ENCODE data around the gene DAB1.
"Not testable (repeated sequence)": the region's sequence is repeated elsewhere in the genome, so short reads cannot be mapped to it uniquely, and the experiment has no call there.

The DAB1 gene

GRCh38 chr1:57360846-57361407, 62.9 kb downstream of the DAB1 start:
- no peak for DNase-seq (ENCODE audit: low spot score)

- no peak for DNase-seq (ENCODE audit: low spot score)
These were observed 66.4 kb downstream of the DAB1 start for GRCh38 chr1:57357462-57357861.

- DNase-seq (ENCODE audit: low spot score), result no peak
These were observed 70.2 kb downstream of the DAB1 start for GRCh38 chr1:57353654-57354053.

- DNase-seq (ENCODE audit: low spot score), result no peak
These were observed 73.2 kb downstream of the DAB1 start for GRCh38 chr1:57350610-57351009.

- no peak for DNase-seq (ENCODE audit: low spot score)
These were observed 74.9 kb downstream of the DAB1 start for GRCh38 chr1:57348921-57349320.

- no peak for DNase-seq (ENCODE audit: low spot score)
These were observed 77.9 kb downstream of the DAB1 start for GRCh38 chr1:57345916-57346315.

GRCh38 chr1:57344265-57344664, 79.6 kb downstream of the DAB1 start:
- DNase-seq (ENCODE audit: low spot score), result no peak

GRCh38 chr1:57343298-57343915, 80.5 kb downstream of the DAB1 start:
- not testable (repeated sequence) for DNase-seq (ENCODE audit: low spot score)

- no peak for DNase-seq (ENCODE audit: low spot score)
These were observed 82.1 kb downstream of the DAB1 start for GRCh38 chr1:57341721-57342120.

- DNase-seq (ENCODE audit: low spot score), result no peak
These were observed 83.4 kb downstream of the DAB1 start for GRCh38 chr1:57340334-57341070.

GRCh38 chr1:57337623-57338022, 86.2 kb downstream of the DAB1 start:
- DNase-seq (ENCODE audit: low spot score), result no peak

- DNase-seq (ENCODE audit: low spot score), result no peak
These were observed 87.1 kb downstream of the DAB1 start for GRCh38 chr1:57336793-57337192.

- DNase-seq (ENCODE audit: low spot score), result no peak
These were observed 92.2 kb downstream of the DAB1 start for GRCh38 chr1:57331620-57332019.

GRCh38 chr1:57329937-57330336, 93.9 kb downstream of the DAB1 start:
- DNase-seq (ENCODE audit: low spot score), result no peak

- no peak for DNase-seq (ENCODE audit: low spot score)
These were observed 94.8 kb downstream of the DAB1 start for GRCh38 chr1:57329001-57329527.

- DNase-seq (ENCODE audit: low spot score), result no peak
These were observed 95.9 kb downstream of the DAB1 start for GRCh38 chr1:57327946-57328345.

GRCh38 chr1:57327336-57327735, 96.5 kb downstream of the DAB1 start:
- no peak for DNase-seq (ENCODE audit: low spot score)

GRCh38 chr1:57325536-57325935, 98.3 kb downstream of the DAB1 start:
- DNase-seq (ENCODE audit: low spot score), result no peak

- DNase-seq (ENCODE audit: low spot score), result no peak
These were observed 98.7 kb downstream of the DAB1 start for GRCh38 chr1:57325117-57325516.

GRCh38 chr1:57324388-57324787, 99.5 kb downstream of the DAB1 start:
- no peak for DNase-seq (ENCODE audit: low spot score)

- no peak for DNase-seq (ENCODE audit: low spot score)
These were observed 102.1 kb downstream of the DAB1 start for GRCh38 chr1:57321776-57322175.

- DNase-seq (ENCODE audit: low spot score), result no peak
These were observed 104.1 kb downstream of the DAB1 start for GRCh38 chr1:57319791-57320190.

GRCh38 chr1:57319165-57319564, 104.7 kb downstream of the DAB1 start:
- no peak for DNase-seq (ENCODE audit: low spot score)

Measured in D341Med (cell line).